PC-3 (cell line): Measurements from ENCODE around the gene FAM234A. TPM values are rescaled to one million over a fixed set of nuclear protein-coding genes. Genes with fewer than 3 reads are reported as not detected.

Source experiments
- ATAC-seq: fragments of 200-7000 bp; cut with Tn5 transposase; 2 replicates; pipeline ENCODE4 v1.9.1; 2020; ENCODE audit warnings: mild to moderate bottlenecking, moderate library complexity
- BruUV-seq: library from RNA; stranded (reverse); fragments of 400-500 nt; replicated peaks from 2 replicates; lab custom pipeline; 2021; lab: Mats Ljungman, UMichigan
- CTCF ChIA-PET: fragments of 300-600 bp; sonication (Branson Sonifier 250); formaldehyde crosslinking; loops from one replicate; lab custom pipeline; 2022; ENCODE audit warnings: antibody characterized with exemption; lab: Charles Lee
- POLR2A ChIA-PET: fragments of 300-600 bp; sonication (Branson Sonifier 250); formaldehyde crosslinking; loops from one replicate; lab custom pipeline; 2022; ENCODE audit warnings: antibody characterized with exemption; ENCODE audit not compliant: unreplicated experiment; lab: Charles Lee
- DNase-seq: peaks from one replicate; pipeline ENCODE4 v3.0.0-alpha.2; 2015
- H2AFZ ChIP-seq: fragments of 300-600 bp; sonication (generic); 2 replicates; pipeline ENCODE4 v1.6.0; 2016; ENCODE audit warnings: antibody characterized with exemption, low read length
- H3F3A ChIP-seq: fragments of 300-600 bp; sonication (generic); one replicate; pipeline ENCODE4 v1.6.0; 2017; ENCODE audit warnings: antibody characterized with exemption, low read length, control low read depth, mild to moderate bottlenecking; ENCODE audit not compliant: unreplicated experiment
- H3K27ac ChIP-seq: fragments of 300-600 bp; sonication (generic); 2 replicates; pipeline ENCODE4 v1.5.1; 2016; ENCODE audit warnings: mild to moderate bottlenecking, low read length
- H3K27me3 ChIP-seq: fragments of 300-600 bp; sonication (generic); 2 replicates; pipeline ENCODE4 v1.6.1; 2016; ENCODE audit warnings: low read length, mixed read lengths
- H3K36me3 ChIP-seq: fragments of 300-600 bp; sonication (generic); 2 replicates; pipeline ENCODE4 v1.6.1; 2016; ENCODE audit warnings: low read depth, mixed run types, low read length, mixed read lengths
- H3K4me1 ChIP-seq: fragments of 300-600 bp; sonication (generic); 2 replicates; pipeline ENCODE4 v1.5.1; 2016; ENCODE audit warnings: low read length; ENCODE audit not compliant: insufficient read depth
- H3K4me2 ChIP-seq: fragments of 300-600 bp; sonication (generic); 2 replicates; pipeline ENCODE4 v1.6.0; 2016; ENCODE audit warnings: low read length
- H3K4me3 ChIP-seq: fragments of 300-600 bp; sonication (generic); 2 replicates; pipeline ENCODE4 v1.5.1; 2016; ENCODE audit warnings: mild to moderate bottlenecking, low read length, mixed read lengths
- H3K79me2 ChIP-seq: fragments of 300-600 bp; sonication (generic); 2 replicates; pipeline ENCODE4 v1.6.1; 2017; ENCODE audit warnings: low read length, mixed read lengths
- H3K9ac ChIP-seq: fragments of 300-600 bp; sonication (generic); 2 replicates; pipeline ENCODE4 v1.6.0; 2016; ENCODE audit warnings: mild to moderate bottlenecking, low read length
- H3K9me2 ChIP-seq: fragments of 300-600 bp; sonication (generic); replicated peaks from 2 replicates; pipeline ENCODE4 v1.6.1; 2016; ENCODE audit warnings: mixed run types, low read length, mixed read lengths
- H3K9me3 ChIP-seq: fragments of 300-600 bp; sonication (generic); 2 replicates; pipeline ENCODE4 v1.6.1; 2016; ENCODE audit warnings: low read length, mixed read lengths
- H4K20me1 ChIP-seq: fragments of 300-600 bp; sonication (generic); 2 replicates; pipeline ENCODE4 v1.6.1; 2016; ENCODE audit warnings: low read length, mixed read lengths
- CTCF ChIP-seq: fragments of 300-600 bp; sonication (generic); conservative IDR thresholded peaks from 2 replicates; pipeline ENCODE4 v1.5.1; 2017; ENCODE audit warnings: antibody characterized with exemption, low read depth, mild to moderate bottlenecking, low read length
- EZH2 ChIP-seq: fragments of 300-600 bp; sonication (generic); IDR thresholded peaks from one replicate; pipeline ENCODE4 v1.6.1; 2017; ENCODE audit warnings: antibody characterized with exemption, mild to moderate bottlenecking, low read length; ENCODE audit not compliant: unreplicated experiment
- EZH2phosphoT487 ChIP-seq: fragments of 300-600 bp; sonication (generic); IDR thresholded peaks from 2 replicates; pipeline ENCODE4 v1.6.1; 2018; ENCODE audit warnings: mild to moderate bottlenecking, antibody characterized with exemption, low read length, borderline replicate concordance
- intact Hi-C: fragments of 100-400 bp; cut with micrococcal nuclease; formaldehyde crosslinking; loops from 2 replicates; pipeline ENCODE4 v1.9.0; 2023
- total RNA-seq: library from RNA; depleted of rRNA; stranded (reverse); fragments of >200 nt; gene quantifications from 2 replicates; pipeline ENCODE4 v1.2.3, GENCODE V29; 2014

The FAM234A gene
- total RNA-seq, 1 experiment from 2014 or later: 31.4 TPM

DNA sequence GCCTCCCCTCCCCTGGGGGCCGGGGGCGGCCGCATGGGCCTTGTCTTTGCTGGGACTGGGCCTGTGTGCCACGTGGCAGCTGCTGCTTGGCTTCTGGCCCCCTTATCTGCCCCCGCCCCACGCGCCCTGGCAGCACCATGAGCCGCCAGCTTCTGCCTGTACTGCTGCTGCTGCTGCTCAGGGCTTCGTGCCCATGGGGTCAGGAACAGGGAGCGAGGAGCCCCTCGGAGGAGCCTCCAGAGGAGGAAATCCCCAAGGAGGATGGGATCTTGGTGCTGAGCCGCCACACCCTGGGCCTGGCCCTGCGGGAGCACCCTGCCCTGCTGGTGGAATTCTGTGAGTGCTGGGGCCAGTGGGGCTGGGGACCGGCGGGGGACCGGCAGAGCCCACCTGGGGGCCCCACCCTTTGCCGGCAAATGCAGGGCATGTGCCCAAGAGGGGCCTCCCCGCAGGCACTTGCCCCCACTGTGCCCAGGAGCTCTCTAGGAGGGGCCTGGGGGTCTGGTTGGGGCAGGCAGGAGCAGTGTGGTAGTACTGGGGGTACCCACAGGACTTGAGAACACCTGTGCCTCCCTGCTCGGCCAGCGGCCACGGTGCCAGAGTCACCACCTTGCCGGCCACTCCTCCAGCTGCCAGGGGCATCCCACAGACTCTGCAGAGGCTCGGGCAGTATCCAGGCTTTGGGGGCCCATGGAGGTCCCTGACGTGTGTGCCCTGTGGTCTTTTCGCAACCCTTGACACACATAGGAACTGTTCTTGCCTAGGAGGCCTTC lies 48.6 kb downstream of the FAM234A start, which contains the start of gene PDIA2:
Gene PDIA2 (plus strand): TSS at position 132 of the 773 bp plus-strand sequence. CDS start 6 bp downstream, at position 138.
- Histone ChIP-seq H2AFZ (no peak within 1 kb of the TSS), H3K4me2 (no peak within 1 kb of the TSS), H3K9ac (no peak within 1 kb of the TSS), H3K4me1 (no peaks in the 10 kb centered on the region), H3K4me3 (no peak within 1 kb of the TSS), H3K9me3 (no peaks in the 10 kb centered on the region), H3K27me3 (peaks cover 11% of the 10 kb centered on the region), H4K20me1 (no peaks in the 10 kb centered on the region), H3K27ac (no peak within 1 kb of the TSS), H3K79me2 (no peaks in the 10 kb centered on the region), H3K9me2 (no peaks in the 10 kb centered on the region), H3F3A (no peaks in the 10 kb centered on the region), H3K36me3 (no peaks in the 10 kb centered on the region; the same call in 1 of the 2 replicates)
- TF ChIP-seq CTCF (no peak), EZH2 (no peak), EZH2phosphoT487 (no peak)
- POLR2A ChIA-PET: no interaction called here
- intact Hi-C loops: no loop called here
- CTCF ChIA-PET: no interaction called here
- no TSS peak for BruUV-seq
- no peak for ATAC-seq
- DNase-seq: no peak

- H3K9me2 ChIP-seq: no peaks in the 10 kb centered on the region
- H3K4me1 ChIP-seq: no peaks in the 10 kb centered on the region
- no peaks in the 10 kb centered on the region for H3K9me3 ChIP-seq
- H3F3A ChIP-seq: no peaks in the 10 kb centered on the region
- H3K4me2 ChIP-seq: no peak overlapping the region
- no peaks in the 10 kb centered on the region; the same call in 1 of the 2 replicates for H3K36me3 ChIP-seq
- no peak overlapping the region for H2AFZ ChIP-seq
- ChIA-PET POLR2A (no interaction called here), CTCF (no interaction called here)
- H3K9ac ChIP-seq: no peak overlapping the region
- TF ChIP-seq CTCF: no peak
- no peak for TF ChIP-seq EZH2phosphoT487
- TF ChIP-seq EZH2: no peak
- no peaks in the 10 kb centered on the region for H3K79me2 ChIP-seq
- ATAC-seq (no peak), DNase-seq (no peak)
- no TSS peak for BruUV-seq
- no peak overlapping the region for H3K4me3 ChIP-seq
- H3K27ac ChIP-seq: no peak overlapping the region
- intact Hi-C loops: no loop called here
- H3K27me3 ChIP-seq: peaks cover 11% of the 10 kb centered on the region
- no peaks in the 10 kb centered on the region for H4K20me1 ChIP-seq
Observed at GRCh38 chr16:284204-285120, 49.8 kb downstream of the FAM234A start.
